Islet of Langerhans (tissue), 1 donor: ENCODE results near the gene IFT25.
"Not testable (repeated sequence)": the region's sequence is repeated elsewhere in the genome, so short reads cannot be mapped to it uniquely, and the experiment has no call there.

ENCODE experiments used
- FAIRE-seq: peaks from one replicate; lab custom pipeline; 2011; peaks lifted over from hg19 to GRCh38; lab: Jason Lieb, UNC

IFT25 gene

DNA sequence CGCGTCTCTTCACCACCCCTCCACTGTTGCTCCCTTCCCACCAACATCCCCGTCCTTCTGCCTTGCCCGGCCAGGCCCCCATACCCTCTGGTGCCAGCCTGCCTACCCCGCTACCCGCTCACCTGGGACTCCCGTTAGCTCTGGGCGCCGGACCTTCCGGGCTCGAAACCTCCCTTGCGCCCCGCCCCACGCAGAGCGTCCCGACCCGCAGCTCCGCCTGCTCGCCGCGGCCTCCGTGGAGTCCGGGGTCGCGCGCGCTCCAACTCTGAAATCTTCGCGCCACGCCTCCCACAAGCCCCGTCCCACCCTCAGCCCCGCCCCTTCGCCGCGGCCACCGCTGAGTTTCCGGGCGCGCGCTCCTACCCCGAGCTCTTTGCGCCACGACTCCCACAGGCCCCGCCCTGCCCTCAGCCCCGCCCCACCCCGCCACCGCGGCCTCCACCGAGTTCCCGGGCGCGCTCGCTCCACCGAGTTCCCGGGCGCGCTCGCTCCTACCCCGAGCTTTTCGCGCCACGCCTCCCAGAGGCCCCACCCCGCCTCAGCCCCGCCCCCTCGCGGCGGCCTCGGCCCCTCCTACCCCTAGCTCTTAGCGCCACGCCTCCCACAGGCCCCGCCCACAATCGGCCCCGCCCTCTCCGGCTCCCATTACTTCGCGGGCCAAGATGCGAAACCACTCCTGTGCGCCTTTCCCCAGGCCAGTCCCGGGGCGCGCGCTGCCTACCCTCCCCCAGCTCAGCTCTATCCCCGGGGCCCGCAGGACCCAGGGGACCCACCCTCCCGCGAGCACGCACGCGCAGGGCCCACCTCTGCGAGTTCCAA lies at the start of gene IFT25:
IFT25 (minus strand) TSS at position 267 of the 819 bp plus-strand sequence. CDS start 5,617 bp downstream, outside the sequence.
- no peak for FAIRE-seq

- FAIRE-seq: not testable (repeated sequence)
Measured at GRCh38 chr1:53994516-53994915, 49.0 kb upstream of the IFT25 start.

DNA sequence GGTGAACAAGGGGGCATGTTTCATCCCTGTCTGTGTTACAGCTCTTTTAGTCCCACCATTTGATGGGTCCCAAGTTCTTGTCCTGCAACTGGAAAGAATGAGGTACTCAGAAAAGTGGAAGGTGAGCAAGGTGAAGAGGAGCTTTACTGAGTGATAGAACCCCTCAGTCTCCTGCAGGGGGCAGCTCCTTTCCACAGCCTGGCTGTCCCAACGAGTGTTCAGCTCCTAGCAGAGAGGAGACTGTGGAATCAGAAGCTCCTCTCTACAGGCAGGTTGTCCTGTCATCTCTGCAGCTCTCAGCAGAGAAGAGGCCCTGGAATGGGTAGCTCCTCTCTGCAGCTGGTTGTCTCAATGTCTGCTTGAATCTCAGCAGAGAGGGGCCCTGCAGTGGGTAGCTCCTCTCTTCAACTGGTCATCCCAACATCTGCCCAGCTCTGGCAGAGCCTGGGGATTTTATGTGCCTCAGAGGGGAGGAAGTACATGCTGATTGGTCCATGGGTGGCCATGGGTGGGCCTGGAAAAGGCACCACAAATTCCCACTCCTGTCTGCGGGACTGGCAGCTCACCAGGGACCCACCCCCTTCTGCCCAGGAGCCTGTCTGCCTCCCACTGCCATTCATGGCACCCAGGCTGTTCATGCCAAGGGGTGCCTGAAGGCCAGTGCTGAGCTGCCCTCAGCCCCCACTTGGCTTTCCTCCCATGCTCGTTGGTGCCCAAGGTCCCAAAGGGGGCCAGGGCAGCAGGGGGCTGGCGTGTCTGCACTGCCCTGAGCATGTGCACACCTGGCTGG lies 46.8 kb upstream of the IFT25 start:
- FAIRE-seq: no peak

DNA sequence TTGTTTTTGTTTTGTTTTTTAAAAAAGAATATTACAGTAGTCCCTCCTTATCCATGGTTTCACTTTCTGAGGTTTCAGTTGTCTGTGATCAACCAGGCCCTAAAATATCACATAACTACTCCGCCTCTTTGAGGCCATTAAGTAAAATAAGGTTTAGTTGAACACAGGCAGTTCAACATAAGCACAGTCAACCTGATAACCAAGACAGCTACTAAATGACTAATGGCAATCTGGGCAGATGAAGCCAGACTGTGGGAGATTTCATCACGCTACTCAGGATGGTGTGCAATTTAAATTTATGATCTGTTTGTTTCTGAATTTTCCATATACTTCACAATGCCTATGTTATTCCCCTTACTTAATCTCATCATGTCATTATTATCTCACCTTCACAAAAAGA lies 42.4 kb upstream of the IFT25 start:
- FAIRE-seq: peak; percentile 47

- FAIRE-seq: no peak
Measured at GRCh38 chr1:53986458-53986857, 41.0 kb upstream of the IFT25 start.

GRCh38 chr1:53984726-53985125 lies 39.2 kb upstream of the IFT25 start:
- FAIRE-seq: no peak

- FAIRE-seq: peak; percentile 65
Measured at GRCh38 chr1:53982763-53983104, 37.2 kb upstream of the IFT25 start.

GRCh38 chr1:53982034-53982762 lies 36.7 kb upstream of the IFT25 start:
- FAIRE-seq: no peak

DNA sequence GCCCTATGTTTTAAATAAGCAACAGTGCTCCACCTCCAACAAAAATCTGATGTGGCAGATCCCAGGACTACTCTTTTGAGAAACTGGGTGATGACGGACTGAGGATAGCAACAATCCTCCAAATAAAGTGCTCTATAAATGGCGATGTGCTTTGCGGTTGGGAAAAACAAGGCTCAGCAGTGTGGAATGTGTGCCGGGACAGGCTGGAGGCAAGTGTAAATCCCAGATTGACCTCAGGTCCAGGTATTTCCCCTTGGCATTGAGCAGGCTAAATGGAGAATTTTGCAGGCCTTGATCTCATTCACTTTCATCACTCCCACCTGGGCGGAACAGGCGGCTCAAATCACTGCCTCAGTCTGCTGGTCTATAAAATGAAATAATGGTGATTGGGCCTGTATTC lies 35.7 kb upstream of the IFT25 start:
- FAIRE-seq: no peak

DNA sequence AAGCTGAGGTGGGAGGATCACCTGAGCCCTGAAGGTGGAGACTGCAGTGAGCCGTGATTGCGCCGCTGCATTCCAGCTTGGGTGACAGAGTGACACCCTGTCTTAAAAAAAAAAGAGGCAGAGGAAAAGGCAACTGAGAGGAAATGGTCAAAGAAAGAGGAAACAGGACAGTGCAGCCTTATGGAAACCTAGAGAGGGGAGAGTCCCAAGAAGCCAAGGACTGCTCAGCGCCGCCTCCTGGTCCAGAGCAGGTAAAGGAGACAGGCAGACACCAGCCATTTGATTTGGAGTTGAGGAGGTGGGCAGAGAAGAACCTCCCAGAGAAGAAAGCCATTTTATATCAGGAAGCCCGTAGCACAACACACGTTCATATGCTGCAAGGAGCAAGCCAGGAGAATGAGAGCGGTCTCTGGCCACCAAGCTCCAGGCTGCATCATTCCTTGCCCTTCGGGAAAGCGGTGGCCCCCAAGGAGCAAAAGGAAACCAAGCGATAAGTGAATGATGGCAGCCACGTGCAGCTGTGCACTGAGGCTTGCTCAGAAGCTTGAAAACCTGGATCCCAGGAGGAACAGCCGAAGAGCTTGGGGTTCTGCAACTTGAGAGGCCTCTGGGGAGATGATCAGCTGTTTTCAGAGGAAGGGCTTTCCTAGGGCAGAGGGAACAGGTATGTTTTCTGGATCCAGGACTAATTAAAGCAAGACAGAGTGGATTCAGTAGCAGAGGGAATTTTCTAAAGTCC lies 34.4 kb upstream of the IFT25 start:
- no peak for FAIRE-seq

- no peak for FAIRE-seq
Measured at GRCh38 chr1:53975861-53976260, 30.4 kb upstream of the IFT25 start.

DNA sequence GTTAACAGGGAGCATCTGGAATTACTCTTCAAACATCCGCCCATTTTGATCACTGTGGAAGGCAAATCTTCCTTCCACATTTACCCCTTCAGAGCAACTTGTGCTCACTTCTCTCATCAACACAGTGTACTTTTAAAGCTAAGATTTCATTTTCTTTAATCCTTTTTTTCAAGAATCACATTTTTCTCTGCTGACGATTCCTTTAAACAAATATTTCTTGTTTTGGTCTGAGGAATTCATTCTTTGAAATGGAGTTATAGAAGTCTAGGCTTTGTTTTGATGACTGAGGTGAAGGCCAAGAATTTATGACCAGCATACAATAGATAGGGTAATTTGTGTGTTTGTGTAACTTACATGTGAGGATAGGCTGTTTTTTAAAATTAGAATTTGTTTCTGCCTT lies 26.2 kb upstream of the IFT25 start:
- no peak for FAIRE-seq

DNA sequence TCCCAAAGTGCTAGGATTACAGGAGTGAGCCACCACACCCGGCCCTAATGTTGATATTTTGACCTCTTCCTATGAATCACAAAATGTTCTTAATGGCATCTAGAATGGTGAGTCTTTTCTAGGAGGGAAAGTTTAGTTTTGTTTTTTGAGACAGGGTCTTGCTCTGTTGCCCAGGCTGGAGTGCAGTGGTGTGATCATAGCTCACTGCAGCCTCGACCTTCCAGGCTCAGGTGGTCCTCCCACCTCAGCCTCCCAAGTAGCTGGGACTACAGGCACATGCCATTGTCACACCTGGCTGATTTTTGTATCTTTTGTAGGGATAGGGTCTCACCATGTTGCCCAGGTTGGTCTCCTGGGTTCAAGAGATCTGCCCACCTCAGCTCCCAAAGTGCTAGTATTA lies 23.8 kb upstream of the IFT25 start:
- FAIRE-seq: not testable (repeated sequence)

- no peak for FAIRE-seq
Measured at GRCh38 chr1:53968125-53968513, 22.6 kb upstream of the IFT25 start.

DNA sequence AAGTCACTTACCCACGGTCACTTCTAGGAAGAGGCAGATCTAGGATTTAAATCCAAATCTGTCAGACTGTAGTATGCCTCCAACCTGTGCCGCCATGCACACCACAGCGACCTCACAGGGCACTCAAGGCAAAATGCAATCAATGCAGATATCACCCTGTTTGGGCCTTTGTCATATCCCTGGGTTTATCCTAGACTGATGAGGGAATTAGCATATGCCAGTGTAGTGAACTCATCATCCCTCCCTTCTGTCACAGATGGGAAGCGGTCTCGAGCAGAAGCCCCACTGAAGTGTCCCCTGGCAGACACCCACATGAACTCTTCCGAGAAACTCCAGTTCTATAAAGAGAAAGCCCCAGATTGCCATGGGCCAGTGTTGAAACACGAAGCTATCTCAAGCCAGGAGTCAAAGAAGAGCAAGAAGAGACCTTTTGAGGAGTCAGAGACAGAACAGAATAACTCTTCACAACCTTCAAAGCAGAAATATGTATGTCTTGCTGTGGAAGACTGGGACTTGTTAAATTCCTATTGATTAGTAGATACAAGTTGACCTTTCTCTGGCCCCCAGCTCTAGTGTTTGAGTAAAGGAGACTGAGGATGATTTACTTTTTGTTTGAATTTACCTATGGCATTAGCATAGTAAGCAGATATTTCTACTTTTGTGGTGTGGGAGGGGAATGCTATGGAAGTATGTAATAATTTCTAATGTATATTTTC lies 22.1 kb upstream of the IFT25 start:
- no peak for FAIRE-seq

GRCh38 chr1:53966794-53967193 lies 21.3 kb upstream of the IFT25 start:
- FAIRE-seq: no peak

- FAIRE-seq: no peak
Measured at GRCh38 chr1:53964109-53964508, 18.6 kb upstream of the IFT25 start.

GRCh38 chr1:53963460-53963859 lies 18.0 kb upstream of the IFT25 start:
- no peak for FAIRE-seq

DNA sequence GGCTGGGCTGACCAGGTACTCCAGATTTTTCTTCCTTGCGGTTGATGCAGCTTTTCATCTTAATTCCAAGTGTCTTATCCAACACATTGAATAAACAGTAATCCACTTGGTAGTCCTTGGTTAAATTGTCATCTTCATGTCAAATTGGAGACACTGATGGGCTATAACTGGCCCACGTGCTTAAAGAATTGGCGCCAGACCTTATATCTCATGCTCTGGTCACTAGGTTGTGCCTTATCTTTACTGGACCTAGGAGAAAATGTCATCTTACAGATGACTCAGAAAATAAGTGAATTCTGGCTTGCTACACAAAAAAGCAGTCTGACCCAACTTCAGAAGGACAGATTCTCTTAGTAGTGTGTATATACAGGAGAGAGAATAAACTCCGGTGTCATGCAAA lies 16.9 kb upstream of the IFT25 start:
- FAIRE-seq: no peak

DNA sequence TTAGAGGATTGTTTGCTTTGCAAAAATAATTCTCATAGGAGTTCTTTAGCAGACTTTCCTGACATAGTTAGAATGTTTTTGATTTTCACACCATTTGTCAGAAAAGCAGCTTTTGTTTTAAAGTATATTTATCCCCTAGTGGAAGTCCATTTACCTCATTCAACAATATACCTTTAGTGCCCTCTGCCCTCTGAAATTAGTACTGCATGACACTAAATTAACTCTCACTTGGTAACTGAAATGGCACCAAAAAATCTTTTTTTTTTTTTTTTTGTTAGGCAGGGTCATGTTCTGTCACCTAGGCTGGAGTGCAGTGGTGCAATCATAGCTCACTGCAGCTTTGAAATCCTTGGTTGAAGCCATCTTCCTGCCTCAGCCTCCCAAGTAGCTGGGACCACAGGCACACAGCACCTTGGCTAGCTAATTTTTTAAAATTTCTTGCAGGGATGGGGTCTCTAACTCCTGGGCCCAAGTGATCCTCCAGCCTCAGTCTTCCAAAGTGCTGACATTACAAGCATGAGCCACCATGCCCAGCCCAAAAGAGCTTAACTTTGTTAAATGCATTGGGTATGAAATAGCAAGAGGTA lies 14.3 kb upstream of the IFT25 start:
- peak; percentile 99 for FAIRE-seq

DNA sequence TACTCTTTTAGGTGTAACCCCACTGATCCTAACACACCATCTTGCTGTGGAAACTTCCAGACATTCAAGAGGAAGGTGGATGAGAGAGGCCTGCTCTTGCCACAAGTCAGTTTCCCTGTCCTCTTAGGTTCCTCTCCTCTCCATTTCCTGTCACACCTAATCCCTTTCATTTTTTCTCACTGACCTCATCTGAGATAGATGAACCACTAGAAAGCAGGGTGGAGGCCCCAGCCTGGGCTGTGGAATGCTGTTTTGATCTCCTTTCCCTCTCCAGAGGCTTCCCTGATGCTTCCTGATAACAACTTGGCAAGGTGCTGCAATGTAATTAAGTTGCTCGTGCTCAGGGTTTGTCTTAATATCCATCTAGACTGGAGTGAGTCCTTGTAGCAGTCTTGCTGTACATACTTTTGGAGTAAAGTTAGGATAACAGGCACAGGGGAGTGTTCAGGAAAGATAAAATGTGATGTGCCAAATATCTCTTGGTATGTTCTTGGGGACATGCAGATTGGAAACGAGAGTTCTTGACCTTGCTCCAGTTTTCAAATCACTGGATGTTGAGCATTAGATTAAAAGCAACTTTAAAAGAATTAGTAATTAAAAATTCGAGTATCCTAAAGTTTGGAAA lies 11.8 kb upstream of the IFT25 start:
- FAIRE-seq: no peak
